Measurements from ENCODE around the gene CGB1. TPM values are rescaled to one million over a fixed set of nuclear protein-coding genes. Genes with fewer than 3 reads are reported as not detected.

Gene CGB1
- total RNA-seq, 1 experiment from 2014 or later, result not detected

DNA sequence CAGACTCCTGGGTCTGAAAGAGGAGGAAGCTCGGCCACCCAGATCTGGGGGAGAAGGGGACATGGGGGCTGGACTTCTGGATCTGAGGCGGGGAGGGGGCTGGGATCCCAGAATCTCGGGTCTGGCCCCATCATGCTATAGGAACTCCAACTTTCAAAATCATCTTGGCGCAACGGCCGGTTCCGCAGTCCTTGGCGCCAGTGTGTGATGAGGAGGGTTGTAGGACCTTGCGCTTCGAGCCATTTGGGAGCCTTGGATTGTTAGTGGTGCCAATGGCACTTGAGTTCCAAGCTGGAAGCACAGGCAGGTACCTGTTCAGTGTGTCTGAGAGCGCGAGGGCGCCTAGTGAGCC, 42.7 kb downstream of the CGB1 start:
- no peak for DNase-seq (ENCODE audit: low spot score)

DNA sequence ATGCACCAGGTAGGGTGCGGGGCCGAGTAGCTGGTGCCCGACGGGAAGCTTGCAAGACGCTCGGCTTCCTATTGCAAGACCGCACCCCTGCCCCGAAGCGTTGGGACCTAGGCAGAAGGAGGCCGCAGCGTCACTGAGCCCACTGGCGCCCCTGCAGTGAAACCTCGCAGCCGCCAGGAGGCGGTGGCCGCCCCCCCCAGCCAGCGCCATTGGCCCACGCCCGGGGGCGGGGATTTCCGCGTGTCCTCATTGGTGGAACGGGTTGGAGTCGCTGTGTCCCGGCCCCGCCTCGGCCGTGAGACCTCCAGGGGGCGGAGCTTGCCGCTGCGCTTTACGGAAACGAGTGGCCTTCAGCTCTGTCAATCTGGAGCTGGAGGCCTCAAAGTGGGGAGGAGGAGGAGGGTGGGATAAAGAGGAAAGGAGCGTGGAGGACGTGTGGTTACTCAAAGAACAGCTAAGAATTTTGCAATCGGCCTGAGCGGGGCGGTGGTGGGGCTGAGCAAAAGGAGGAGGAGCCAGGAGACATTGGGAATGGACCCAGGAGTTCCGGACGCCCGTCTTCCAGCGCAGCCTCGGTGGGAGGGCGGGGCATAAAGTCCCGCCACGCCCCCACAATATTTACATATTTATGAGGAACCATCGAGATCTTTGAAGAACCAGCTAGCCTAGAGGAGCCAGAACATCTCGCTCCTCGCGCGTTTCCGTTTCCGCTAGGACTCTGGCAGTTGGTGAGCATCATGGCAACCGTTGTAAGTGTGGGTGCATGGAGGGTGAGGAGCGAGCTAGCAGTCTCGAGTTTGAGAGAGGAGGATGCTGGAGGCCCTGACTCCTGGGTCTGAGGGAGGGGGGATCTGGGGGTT, 43.3 kb downstream of the CGB1 start, which contains the start of the genes GYS1 and RUVBL2:
Gene GYS1 (minus strand): TSS at position 135 of the 860 bp plus-strand sequence. CDS start 197 bp downstream, outside the sequence.
Gene RUVBL2 (plus strand): TSS at position 713 of the 860 bp plus-strand sequence. CDS start 25 bp downstream, at position 738.
- peak; percentile 92 for DNase-seq (ENCODE audit: low spot score)

DNA sequence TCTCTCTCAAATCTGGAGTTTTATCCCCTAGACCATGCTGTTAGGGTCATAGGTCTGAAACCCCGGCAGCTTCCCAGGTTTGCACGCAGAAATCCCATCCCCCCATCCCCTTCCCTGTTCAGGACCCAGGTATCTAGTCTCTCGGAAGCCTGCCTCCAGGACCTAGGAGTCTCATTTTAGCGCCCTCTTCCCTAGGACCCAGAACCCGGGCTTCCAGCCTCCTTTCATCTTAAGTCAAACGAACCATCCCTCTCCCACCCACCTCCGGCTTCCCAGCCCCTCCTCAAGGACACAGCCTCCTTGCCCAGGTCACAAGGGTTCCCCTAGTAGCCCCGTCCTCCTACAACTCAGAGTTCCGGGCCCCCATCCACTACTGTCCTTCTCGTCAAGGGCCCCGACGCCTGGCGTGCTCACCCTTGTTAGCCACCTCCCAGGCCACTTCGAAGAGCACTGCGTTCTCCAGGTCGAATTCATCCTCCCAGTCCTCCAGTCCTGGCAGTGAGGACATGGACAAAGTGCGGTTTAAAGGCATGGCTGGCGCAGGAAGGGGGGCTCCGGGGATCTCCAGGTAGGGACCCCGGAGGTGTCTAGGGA, 44.0 kb downstream of the CGB1 start:
- no peak for DNase-seq (ENCODE audit: low spot score)

GRCh38 chr19:48991873-48992580, 44.7 kb downstream of the CGB1 start:
- DNase-seq (ENCODE audit: low spot score), result peak; percentile 42

DNA sequence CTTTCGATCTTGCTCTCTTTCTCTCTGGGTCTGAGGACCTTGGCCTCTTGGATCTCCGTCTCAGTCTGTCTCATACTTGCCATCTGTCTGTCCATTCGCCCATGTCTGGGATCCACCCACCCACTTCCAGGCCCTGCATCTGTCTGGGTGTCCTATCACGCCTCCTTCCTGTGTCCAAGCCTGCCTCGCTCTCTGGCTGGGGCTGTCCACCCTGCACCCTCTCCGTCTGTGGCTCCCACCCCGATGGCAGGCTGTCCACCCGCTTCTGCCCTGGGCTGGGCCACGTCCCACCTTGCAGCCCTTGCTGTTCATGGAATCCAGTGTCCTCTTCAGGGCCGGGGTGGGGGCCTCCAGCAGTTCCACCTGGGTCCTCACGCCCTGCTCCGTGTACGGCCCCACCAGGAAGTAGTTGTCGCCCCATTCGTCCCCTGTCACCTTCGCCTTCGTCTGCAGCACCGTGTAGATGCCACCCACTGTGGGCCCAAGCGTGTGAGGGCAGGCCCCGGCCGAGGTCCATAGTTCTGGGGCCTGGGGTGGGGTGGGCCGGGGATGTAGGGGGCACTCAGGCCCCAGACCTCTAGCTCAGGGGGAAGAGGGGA, 45.6 kb downstream of the CGB1 start:
- DNase-seq (ENCODE audit: low spot score), result no peak

GRCh38 chr19:48990400-48990799, 46.3 kb downstream of the CGB1 start:
- DNase-seq (ENCODE audit: low spot score), result no peak

DNA sequence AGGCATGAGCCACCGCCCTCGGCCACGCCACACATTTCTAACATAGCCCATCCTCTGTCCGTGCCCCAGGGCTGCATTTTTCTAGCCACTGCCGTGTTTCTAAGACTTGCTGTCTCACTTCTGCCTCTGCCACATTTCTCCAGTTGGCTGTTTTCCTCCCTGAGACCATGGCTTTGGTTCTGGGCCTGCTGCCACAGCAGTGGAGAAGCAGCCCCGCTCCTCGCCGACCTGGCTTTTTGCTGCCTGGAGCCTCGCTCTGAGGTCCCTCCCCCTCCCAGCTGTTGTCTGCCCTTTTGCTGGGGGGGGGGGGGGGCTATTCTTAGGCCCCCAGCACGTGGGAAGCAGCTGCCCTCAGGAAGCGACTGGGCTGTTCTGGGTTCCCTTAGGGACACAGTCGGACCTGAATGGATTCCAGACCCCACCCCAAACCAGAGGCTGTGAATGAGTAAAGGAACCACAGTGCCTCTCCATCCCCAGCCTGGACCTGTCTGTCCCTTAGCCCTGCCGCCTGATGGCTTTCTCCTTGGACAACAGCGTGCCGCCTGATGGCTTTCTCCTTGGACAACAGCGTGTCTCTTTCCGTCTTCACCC, 46.9 kb downstream of the CGB1 start:
- no peak for DNase-seq (ENCODE audit: low spot score)

DNA sequence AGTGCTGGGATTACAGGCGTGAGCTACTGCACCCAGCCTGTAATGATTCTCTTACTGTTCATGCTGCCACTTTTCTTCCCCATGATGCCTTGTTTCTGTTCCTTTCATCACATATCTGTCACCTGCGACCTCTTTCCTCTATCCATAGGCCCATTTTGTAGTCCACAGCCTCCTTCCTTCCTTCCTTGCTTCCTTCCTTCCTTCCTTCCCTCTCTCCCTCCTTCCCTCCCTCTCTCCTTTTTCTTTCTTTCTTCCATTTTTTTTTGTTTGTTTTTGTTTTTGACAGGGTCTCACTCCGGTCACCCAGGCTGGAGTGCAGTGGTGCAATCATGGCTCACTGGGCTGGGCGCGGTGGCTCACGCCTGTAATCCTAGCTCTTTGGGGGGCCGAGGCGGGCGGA, 47.8 kb downstream of the CGB1 start:
- no peak for DNase-seq (ENCODE audit: low spot score)

- DNase-seq (ENCODE audit: low spot score), result no peak
Measured at GRCh38 chr19:48988286-48988685, 48.4 kb downstream of the CGB1 start.

- no peak for DNase-seq (ENCODE audit: low spot score)
Measured at GRCh38 chr19:48987323-48987722, 49.4 kb downstream of the CGB1 start.

GRCh38 chr19:48986211-48986610, 50.5 kb downstream of the CGB1 start:
- DNase-seq (ENCODE audit: low spot score), result no peak

DNA sequence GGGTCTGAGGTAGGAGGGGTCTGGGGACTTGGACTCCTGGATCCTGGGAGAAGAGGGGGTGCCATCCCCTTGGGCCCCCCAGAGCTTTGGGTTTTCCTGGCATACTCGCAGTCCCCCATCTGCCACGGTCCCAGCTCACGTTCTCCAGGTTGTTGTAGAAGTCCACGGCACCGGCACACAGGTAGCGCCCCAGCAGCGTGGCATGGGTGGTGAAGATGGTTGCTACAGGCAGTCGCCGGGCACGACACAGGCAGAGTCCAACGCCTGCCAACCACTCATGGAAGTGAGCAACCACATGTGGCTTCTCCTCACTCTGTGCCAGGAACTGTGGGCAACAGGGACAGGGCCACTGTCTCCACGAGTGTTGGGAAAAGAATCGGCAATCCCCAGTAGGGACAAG, 51.0 kb downstream of the CGB1 start:
- DNase-seq (ENCODE audit: low spot score), result no peak

Other genes starting within 250 kb of the CGB1 start
- gene BCAT2, start 225.9 kb downstream of the CGB1 start, total RNA-seq (2014; rRNA removed; shearing (Covaris generic)), result 29.5 and 36.8 TPM in 2 replicates
- gene HSD17B14, start 200.4 kb downstream of the CGB1 start, total RNA-seq (2014; rRNA removed; shearing (Covaris generic)), result 9.9 and 14.6 TPM in 2 replicates
- gene PLEKHA4, start 168.3 kb downstream of the CGB1 start, total RNA-seq (2014; rRNA removed; shearing (Covaris generic)), result 1.9 and 6.9 TPM in 2 replicates
- gene PPP1R15A, start 164.5 kb downstream of the CGB1 start, total RNA-seq (2014; rRNA removed; shearing (Covaris generic)), result 20.8 and 34.8 TPM in 2 replicates
- not detected in 2 replicates for gene TULP2, start 138.2 kb downstream of the CGB1 start, total RNA-seq (2014; rRNA removed; shearing (Covaris generic))
- 91.4 and 104 TPM in 2 replicates for gene NUCB1, start 136.6 kb downstream of the CGB1 start, total RNA-seq (2014; rRNA removed; shearing (Covaris generic))
- 0.10 TPM in 1 of 2 replicates, not detected in the other for gene DHDH, start 103.2 kb downstream of the CGB1 start, total RNA-seq (2014; rRNA removed; shearing (Covaris generic))
- 32.4 and 40.6 TPM in 2 replicates for gene BAX, start 82.0 kb downstream of the CGB1 start, total RNA-seq (2014; rRNA removed; shearing (Covaris generic))
- 1,818 and 2,662 TPM in 2 replicates for gene FTL, start 71.6 kb downstream of the CGB1 start, total RNA-seq (2014; rRNA removed; shearing (Covaris generic))
- gene GYS1, start 43.6 kb downstream of the CGB1 start, total RNA-seq (2014; rRNA removed; shearing (Covaris generic)), result 14.1 and 18.2 TPM in 2 replicates
- gene RUVBL2, start 43.0 kb downstream of the CGB1 start, total RNA-seq (2014; rRNA removed; shearing (Covaris generic)), result 121 and 149 TPM in 2 replicates
- not detected in 2 replicates for gene LHB, start 19.8 kb downstream of the CGB1 start, total RNA-seq (2014; rRNA removed; shearing (Covaris generic))
- 2.6 TPM in 1 of 2 replicates, not detected in the other for gene CGB3, start 12.6 kb downstream of the CGB1 start, total RNA-seq (2014; rRNA removed; shearing (Covaris generic))
- gene CGB2, start 5.0 kb downstream of the CGB1 start, total RNA-seq (2014; rRNA removed; shearing (Covaris generic)), result not detected in 2 replicates
- gene CGB5, start 7.0 kb upstream of the CGB1 start, total RNA-seq (2014; rRNA removed; shearing (Covaris generic)), result 1.3 and 3.4 TPM in 2 replicates
- gene CGB8, start 12.2 kb upstream of the CGB1 start, total RNA-seq (2014; rRNA removed; shearing (Covaris generic)), result 4.7 and 8.8 TPM in 2 replicates
- 0.43 and 1.4 TPM in 2 replicates for gene CGB7, start 20.9 kb upstream of the CGB1 start, total RNA-seq (2014; rRNA removed; shearing (Covaris generic))
- gene NTF4, start 27.9 kb upstream of the CGB1 start, total RNA-seq (2014; rRNA removed; shearing (Covaris generic)), result not detected in 2 replicates
- not detected in 2 replicates for gene KCNA7, start 35.8 kb upstream of the CGB1 start, total RNA-seq (2014; rRNA removed; shearing (Covaris generic))
- 143 and 174 TPM in 2 replicates for gene SNRNP70, start 48.6 kb upstream of the CGB1 start, total RNA-seq (2014; rRNA removed; shearing (Covaris generic))
- gene LIN7B, start 77.5 kb upstream of the CGB1 start, total RNA-seq (2014; rRNA removed; shearing (Covaris generic)), result 0.16 and 8.5 TPM in 2 replicates
- gene C19orf73, start 82.2 kb upstream of the CGB1 start, total RNA-seq (2014; rRNA removed; shearing (Covaris generic)), result not detected in 2 replicates
- 3.4 and 4.7 TPM in 2 replicates for gene PPFIA3, start 82.6 kb upstream of the CGB1 start, total RNA-seq (2014; rRNA removed; shearing (Covaris generic))
- 0.07 TPM in 1 of 2 replicates, not detected in the other for gene HRC, start 118.5 kb upstream of the CGB1 start, total RNA-seq (2014; rRNA removed; shearing (Covaris generic))
- gene TRPM4, start 120.9 kb upstream of the CGB1 start, total RNA-seq (2014; rRNA removed; shearing (Covaris generic)), result 3.6 and 7.6 TPM in 2 replicates